ENCODE results near the gene TNKS2. TPM values are rescaled to one million over a fixed set of nuclear protein-coding genes. Genes with fewer than 3 reads are reported as not detected.
"Not testable (repeated sequence)": the region's sequence is repeated elsewhere in the genome, so short reads cannot be mapped to it uniquely, and the experiment has no call there.

Gene TNKS2
- 46.2 TPM for total RNA-seq (2021; ENCODE audit: unreplicated experiment)
- 22.3 TPM for polyA plus RNA-seq (2012; ENCODE audit: insufficient read length)
- Bru-seq, nascent RNA = percentile 92 among the genes with signal in this experiment
- BruChase-seq, experiment 1, labeled RNA remaining after a 2-hour chase = percentile 91 among the genes with signal in this experiment
- percentile 94 among the genes with signal in this experiment for BruChase-seq, experiment 2, labeled RNA remaining after a 6-hour chase
- long read RNA-seq, full-length matches to known transcripts = 51 of 98 reads
- long read RNA-seq, partial matches to known transcripts = 29 of 98 reads
- long read RNA-seq, other reads (novel, unspliced or antisense) = 18 of 98 reads

DNA sequence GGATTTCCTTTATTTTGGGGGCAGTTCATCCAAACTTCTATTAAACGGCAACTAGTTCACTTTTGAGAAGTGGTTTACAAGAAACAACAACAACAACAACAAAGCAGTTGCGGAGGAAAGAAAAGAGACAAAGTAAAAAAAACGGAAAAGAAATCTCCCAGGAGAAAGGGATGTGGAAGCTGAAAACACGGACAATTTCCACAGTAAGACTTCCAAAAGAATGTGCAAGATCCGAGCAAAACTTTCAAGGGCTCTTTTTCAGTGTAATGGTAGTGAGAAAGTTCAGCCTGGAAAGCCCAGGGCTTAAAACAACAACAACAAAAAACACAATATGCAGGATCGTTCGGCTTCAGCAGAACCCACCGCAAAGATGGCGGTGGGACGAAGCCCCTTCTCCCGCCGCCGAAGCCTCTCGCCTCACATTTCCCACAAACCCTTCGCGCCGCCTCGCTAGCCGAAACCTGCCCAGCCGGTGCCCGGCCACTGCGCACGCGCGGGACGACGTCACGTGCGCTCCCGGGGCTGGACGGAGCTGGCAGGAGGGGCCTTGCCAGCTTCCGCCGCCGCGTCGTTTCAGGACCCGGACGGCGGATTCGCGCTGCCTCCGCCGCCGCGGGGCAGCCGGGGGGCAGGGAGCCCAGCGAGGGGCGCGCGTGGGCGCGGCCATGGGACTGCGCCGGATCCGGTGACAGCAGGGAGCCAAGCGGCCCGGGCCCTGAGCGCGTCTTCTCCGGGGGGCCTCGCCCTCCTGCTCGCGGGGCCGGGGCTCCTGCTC, at the start of gene TNKS2:
Gene TNKS2, plus strand, starts transcription at position 553 of the 775 bp plus-strand sequence. CDS start 265 bp downstream, outside the sequence.
- Histone ChIP-seq H3K4me1 (ENCODE audit: control insufficient read depth, insufficient read depth, low read length) (peaks cover 23% of the 10 kb centered on the region), H3K4me3 (ENCODE audit: low read depth in 2 of 2, low read length in 2 of 2) (peak within 1 kb of the TSS; percentile 96 to 97), H3K36me3 (ENCODE audit: control insufficient read depth, insufficient read depth, low read length) (no peaks in the 10 kb centered on the region; the same call in none of the 2 replicates), H3K27me3 (ENCODE audit: control insufficient read depth, insufficient read depth, low read length) (no peaks in the 10 kb centered on the region), H3K27ac (ENCODE audit: low read length) (peak within 1 kb of the TSS; percentile 100), H3K9me3 (ENCODE audit: control insufficient read depth, insufficient read depth, low read depth, low read length) (no peaks in the 10 kb centered on the region)
- ChIA-PET CTCF (no interaction called here), POLR2A (interaction anchor here (0.6 kb wide), 1 partner anchor 254 kb away, joined by 3 read pairs; no protein-coding TSS in a partner anchor)
- ATAC-seq (peak; percentile 96), DNase-seq (ENCODE audit: low read depth, low spot score) (peak; percentile 57)
- in situ Hi-C loops (cut with HindIII; ENCODE audit: low pct_unique_long_range_greater_than_20kb, low sequenced_read_pairs) = no loop called here
- TF ChIP-seq SIN3A (IDR thresholded peaks at IDR 0.05; ENCODE audit: borderline replicate concordance, insufficient read depth, low read depth, low read length) (peak; percentile 56; the same call in 1 of the 2 replicates), TCF7L2 (IDR thresholded peaks at IDR 0.05; ENCODE audit: low read depth, low read length) (no peak), POLR2AphosphoS5 (IDR thresholded peaks at IDR 0.05; ENCODE audit: low read depth, low read length) (peak; percentile 97)
- TF ChIP-seq, protein P1, sequence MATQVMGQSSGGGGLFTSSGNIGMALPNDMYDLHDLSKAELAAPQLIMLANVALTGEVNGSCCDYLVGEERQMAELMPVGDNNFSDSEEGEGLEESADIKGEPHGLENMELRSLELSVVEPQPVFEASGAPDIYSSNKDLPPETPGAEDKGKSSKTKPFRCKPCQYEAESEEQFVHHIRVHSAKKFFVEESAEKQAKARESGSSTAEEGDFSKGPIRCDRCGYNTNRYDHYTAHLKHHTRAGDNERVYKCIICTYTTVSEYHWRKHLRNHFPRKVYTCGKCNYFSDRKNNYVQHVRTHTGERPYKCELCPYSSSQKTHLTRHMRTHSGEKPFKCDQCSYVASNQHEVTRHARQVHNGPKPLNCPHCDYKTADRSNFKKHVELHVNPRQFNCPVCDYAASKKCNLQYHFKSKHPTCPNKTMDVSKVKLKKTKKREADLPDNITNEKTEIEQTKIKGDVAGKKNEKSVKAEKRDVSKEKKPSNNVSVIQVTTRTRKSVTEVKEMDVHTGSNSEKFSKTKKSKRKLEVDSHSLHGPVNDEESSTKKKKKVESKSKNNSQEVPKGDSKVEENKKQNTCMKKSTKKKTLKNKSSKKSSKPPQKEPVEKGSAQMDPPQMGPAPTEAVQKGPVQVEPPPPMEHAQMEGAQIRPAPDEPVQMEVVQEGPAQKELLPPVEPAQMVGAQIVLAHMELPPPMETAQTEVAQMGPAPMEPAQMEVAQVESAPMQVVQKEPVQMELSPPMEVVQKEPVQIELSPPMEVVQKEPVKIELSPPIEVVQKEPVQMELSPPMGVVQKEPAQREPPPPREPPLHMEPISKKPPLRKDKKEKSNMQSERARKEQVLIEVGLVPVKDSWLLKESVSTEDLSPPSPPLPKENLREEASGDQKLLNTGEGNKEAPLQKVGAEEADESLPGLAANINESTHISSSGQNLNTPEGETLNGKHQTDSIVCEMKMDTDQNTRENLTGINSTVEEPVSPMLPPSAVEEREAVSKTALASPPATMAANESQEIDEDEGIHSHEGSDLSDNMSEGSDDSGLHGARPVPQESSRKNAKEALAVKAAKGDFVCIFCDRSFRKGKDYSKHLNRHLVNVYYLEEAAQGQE (IDR thresholded peaks at IDR 0.05; ENCODE audit: insufficient read depth in 1 of 2, low read depth in 2 of 2, low read length in 1 of 2) = no peak
- BruUV-seq (replicated peaks) = TSS peak; percentile 98
- intact Hi-C loops (cut with micrococcal nuclease; ENCODE audit: unreplicated experiment) = no loop called here

DNA sequence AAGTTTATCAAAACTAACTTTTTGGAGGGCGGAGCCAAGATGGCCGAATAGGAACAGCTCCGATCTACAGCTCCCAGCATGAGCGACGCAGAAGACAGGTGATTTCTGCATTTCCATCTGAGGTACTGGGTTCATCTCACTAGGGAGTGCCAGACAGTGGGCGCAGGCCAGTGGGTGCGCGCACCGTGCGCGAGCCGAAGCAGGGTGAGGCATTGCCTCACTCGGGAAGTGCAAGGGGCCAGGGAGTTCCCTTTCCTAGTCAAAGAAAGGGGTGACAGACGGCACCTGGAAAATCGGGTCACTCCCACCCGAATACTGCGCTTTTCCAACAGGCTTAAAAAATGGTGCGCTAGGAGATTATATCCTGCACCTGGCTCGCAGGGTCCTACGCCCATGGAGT, 48.6 kb upstream of the TNKS2 start:
- in situ Hi-C loops (cut with HindIII; ENCODE audit: low pct_unique_long_range_greater_than_20kb, low sequenced_read_pairs); ATAC-seq; DNase-seq (ENCODE audit: low read depth, low spot score); H3K4me1 ChIP-seq (ENCODE audit: control insufficient read depth, insufficient read depth, low read length); H3K27me3 ChIP-seq (ENCODE audit: control insufficient read depth, insufficient read depth, low read length); H3K27ac ChIP-seq (ENCODE audit: low read length); BruUV-seq (replicated peaks); CTCF ChIA-PET; POLR2A ChIA-PET; H3K36me3 ChIP-seq (ENCODE audit: control insufficient read depth, insufficient read depth, low read length); H3K9me3 ChIP-seq (ENCODE audit: control insufficient read depth, insufficient read depth, low read depth, low read length): not testable (repeated sequence)
- peak overlapping the region; percentile 42 to 52 for H3K4me3 ChIP-seq (ENCODE audit: low read depth in 2 of 2, low read length in 2 of 2)
- intact Hi-C loops (cut with micrococcal nuclease; ENCODE audit: unreplicated experiment) = loop anchor here (5.0 kb wide), 4 partner anchors 197 to 452 kb away; partner anchors contain the start of gene HECTD2

DNA sequence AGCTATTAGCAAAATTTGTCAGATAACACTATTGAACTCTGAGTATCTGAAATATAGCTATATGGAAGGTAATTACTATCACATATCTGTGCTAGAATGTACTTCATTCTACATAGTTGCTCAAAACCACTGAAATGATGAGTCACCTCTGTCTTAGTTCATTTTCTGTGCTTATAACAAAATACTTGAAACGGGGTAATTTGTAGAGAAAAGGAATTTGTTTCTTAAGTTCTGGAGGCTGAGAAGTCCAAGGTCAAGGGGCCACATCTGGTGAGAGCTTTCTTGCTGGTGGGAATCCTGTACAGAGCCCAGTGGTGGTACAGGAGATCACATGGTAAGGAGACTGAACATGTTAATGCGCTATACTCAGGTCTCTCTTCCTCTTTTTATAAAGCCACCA, 41.9 kb upstream of the TNKS2 start:
- no peaks in the 10 kb centered on the region; the same call in 1 of the 2 replicates for H3K9me3 ChIP-seq (ENCODE audit: control insufficient read depth, insufficient read depth, low read depth, low read length)
- H3K4me3 ChIP-seq (ENCODE audit: low read depth in 2 of 2, low read length in 2 of 2) = no peak overlapping the region
- DNase-seq (ENCODE audit: low read depth, low spot score) = no peak
- ATAC-seq = no peak
- H3K36me3 ChIP-seq (ENCODE audit: control insufficient read depth, insufficient read depth, low read length) = no peaks in the 10 kb centered on the region
- H3K27ac ChIP-seq (ENCODE audit: low read length) = no peak overlapping the region
- BruUV-seq (replicated peaks) = no TSS peak
- H3K27me3 ChIP-seq (ENCODE audit: control insufficient read depth, insufficient read depth, low read length) = peaks cover 16% of the 10 kb centered on the region
- CTCF ChIA-PET = no interaction called here
- POLR2A ChIA-PET = no interaction called here
- in situ Hi-C loops (cut with HindIII; ENCODE audit: low pct_unique_long_range_greater_than_20kb, low sequenced_read_pairs) = no loop called here
- TF ChIP-seq, protein P1 (IDR thresholded peaks at IDR 0.05; ENCODE audit: insufficient read depth in 1 of 2, low read depth in 2 of 2, low read length in 1 of 2) = no peak
- TF ChIP-seq POLR2AphosphoS5 (IDR thresholded peaks at IDR 0.05; ENCODE audit: low read depth, low read length) = no peak
- TF ChIP-seq TCF7L2 (IDR thresholded peaks at IDR 0.05; ENCODE audit: low read depth, low read length) = no peak
- TF ChIP-seq CTCF (IDR thresholded peaks at IDR 0.05) = no peak
- H3K4me1 ChIP-seq (ENCODE audit: control insufficient read depth, insufficient read depth, low read length) = no peaks in the 10 kb centered on the region
- intact Hi-C loops (cut with micrococcal nuclease; ENCODE audit: unreplicated experiment) = loop anchor here (10.0 kb wide), 1 partner anchor 89 kb away; no protein-coding TSS in a partner anchor

Measured in Panc1 (cell line).